Mucosa of rectum (tissue), 2 donors: ENCODE results near the gene LRRC4.

Experiments used
- H3K27ac ChIP-seq, 2 donors: one replicate each; pipeline ENCODE4 v1.7.0; 2013; ENCODE audit warnings: inconsistent platforms in 2 of 2, low read depth in 2 of 2, low read length in 2 of 2
- H3K27me3 ChIP-seq, 2 donors: one replicate each; pipeline ENCODE4 v1.7.0; 2013; ENCODE audit warnings: low read length in 2 of 2; ENCODE audit not compliant: control insufficient read depth in 2 of 2, insufficient read depth in 2 of 2
- H3K36me3 ChIP-seq, 2 donors: one replicate each; pipeline ENCODE4 v1.7.0; 2013; ENCODE audit warnings: low read length in 2 of 2; ENCODE audit not compliant: control insufficient read depth in 2 of 2, insufficient read depth in 2 of 2
- H3K4me1 ChIP-seq, 2 donors: one replicate each; pipeline ENCODE4 v1.7.0; 2013; ENCODE audit warnings: low read length in 2 of 2, mild to moderate bottlenecking in 1 of 2; ENCODE audit not compliant: control insufficient read depth in 2 of 2, insufficient read depth in 2 of 2
- H3K4me3 ChIP-seq, 2 donors: one replicate each; pipeline ENCODE4 v1.7.0; 2013; ENCODE audit warnings: low read length in 2 of 2
- H3K9ac ChIP-seq, 2 donors: one replicate each; pipeline ENCODE4 v1.7.0; 2013; ENCODE audit warnings: low read length in 2 of 2, low read depth in 1 of 2, mild to moderate bottlenecking in 1 of 2
- H3K9me3 ChIP-seq, 2 donors: one replicate each; pipeline ENCODE4 v1.7.0; 2013; ENCODE audit warnings: low read length in 2 of 2; ENCODE audit not compliant: control insufficient read depth in 2 of 2
- donor health status: healthy.
- donor health status: Normal muscosa, but diverticular disease.

LRRC4 gene

GRCh38 chr7:128044064-128044463, 12.8 kb upstream of the LRRC4 start:
- no peak overlapping the region for H3K9ac ChIP-seq
- H3K27me3 ChIP-seq = no peaks in the 10 kb centered on the region
- peaks cover 2 to 5% of the 10 kb centered on the region in 2 donors for H3K4me1 ChIP-seq
- no peak overlapping the region for H3K4me3 ChIP-seq
- no peak overlapping the region for H3K27ac ChIP-seq
- H3K36me3 ChIP-seq = peaks cover 0 to 4% of the 10 kb centered on the region in 2 donors
- no peaks in the 10 kb centered on the region for H3K9me3 ChIP-seq

- H3K9me3 ChIP-seq = no peaks in the 10 kb centered on the region
- no peak overlapping the region for H3K27ac ChIP-seq
- H3K9ac ChIP-seq = no peak overlapping the region
- peaks cover 2 to 5% of the 10 kb centered on the region in 2 donors for H3K4me1 ChIP-seq
- peaks cover 0 to 4% of the 10 kb centered on the region in 2 donors for H3K36me3 ChIP-seq
- H3K4me3 ChIP-seq = no peak overlapping the region
- H3K27me3 ChIP-seq = no peaks in the 10 kb centered on the region
Measured at GRCh38 chr7:128042012-128042411, 10.8 kb upstream of the LRRC4 start.

GRCh38 chr7:128041203-128041602, 10.0 kb upstream of the LRRC4 start:
- H3K36me3 ChIP-seq = peaks cover 0 to 4% of the 10 kb centered on the region in 2 donors
- peaks cover 2 to 5% of the 10 kb centered on the region in 2 donors for H3K4me1 ChIP-seq
- no peak overlapping the region for H3K27ac ChIP-seq
- no peaks in the 10 kb centered on the region for H3K27me3 ChIP-seq
- no peak overlapping the region for H3K9ac ChIP-seq
- H3K4me3 ChIP-seq = no peak overlapping the region
- no peaks in the 10 kb centered on the region for H3K9me3 ChIP-seq

GRCh38 chr7:128040205-128040604, 9.0 kb upstream of the LRRC4 start:
- Histone ChIP-seq H3K27me3 (no peaks in the 10 kb centered on the region), H3K4me1 (peaks cover 2 to 5% of the 10 kb centered on the region in 2 donors), H3K27ac (no peak overlapping the region), H3K9ac (no peak overlapping the region), H3K4me3 (no peak overlapping the region), H3K9me3 (no peaks in the 10 kb centered on the region), H3K36me3 (peaks cover 0 to 4% of the 10 kb centered on the region in 2 donors)

- H3K4me1 ChIP-seq = peaks cover 2 to 5% of the 10 kb centered on the region in 2 donors
- H3K27ac ChIP-seq = no peak overlapping the region
- no peak overlapping the region for H3K9ac ChIP-seq
- no peaks in the 10 kb centered on the region for H3K27me3 ChIP-seq
- H3K36me3 ChIP-seq = peaks cover 0 to 4% of the 10 kb centered on the region in 2 donors
- H3K9me3 ChIP-seq = no peaks in the 10 kb centered on the region
- H3K4me3 ChIP-seq = no peak overlapping the region
Measured at GRCh38 chr7:128039544-128039953, 8.3 kb upstream of the LRRC4 start.

GRCh38 chr7:128037880-128038619, 6.8 kb upstream of the LRRC4 start:
- H3K36me3 ChIP-seq = no peaks in the 10 kb centered on the region
- H3K9ac ChIP-seq = no peak overlapping the region

GRCh38 chr7:128037081-128037480, 5.8 kb upstream of the LRRC4 start:
- H3K27ac ChIP-seq = no peak overlapping the region
- peaks cover 4 to 5% of the 10 kb centered on the region in 2 donors for H3K27me3 ChIP-seq
- H3K4me3 ChIP-seq = no peak overlapping the region
- H3K9me3 ChIP-seq = no peaks in the 10 kb centered on the region
- H3K36me3 ChIP-seq = no peaks in the 10 kb centered on the region
- no peak overlapping the region for H3K9ac ChIP-seq
- peaks cover 0 to 5% of the 10 kb centered on the region in 2 donors for H3K4me1 ChIP-seq

More at GRCh38 chr7:128037880-128038619, 6.8 kb upstream of the LRRC4 start:
- H3K27ac ChIP-seq = no peak overlapping the region
- H3K27me3 ChIP-seq = peaks cover 0 to 3% of the 10 kb centered on the region in 2 donors
- no peak overlapping the region for H3K4me3 ChIP-seq
- no peaks in the 10 kb centered on the region for H3K9me3 ChIP-seq
- H3K4me1 ChIP-seq = peaks cover 0 to 5% of the 10 kb centered on the region in 2 donors

GRCh38 chr7:128036226-128036940, 5.1 kb upstream of the LRRC4 start:
- Histone ChIP-seq H3K9ac (no peak overlapping the region), H3K4me3 (no peak overlapping the region), H3K36me3 (no peaks in the 10 kb centered on the region), H3K27me3 (peaks cover 4 to 5% of the 10 kb centered on the region in 2 donors), H3K9me3 (no peaks in the 10 kb centered on the region), H3K4me1 (peaks cover 0 to 5% of the 10 kb centered on the region in 2 donors), H3K27ac (no peak overlapping the region)

- peaks cover 4 to 5% of the 10 kb centered on the region in 2 donors for H3K27me3 ChIP-seq
- peaks cover 0 to 5% of the 10 kb centered on the region in 2 donors for H3K4me1 ChIP-seq
- no peak overlapping the region for H3K9ac ChIP-seq
- H3K9me3 ChIP-seq = no peaks in the 10 kb centered on the region
- H3K4me3 ChIP-seq = no peak overlapping the region
- H3K27ac ChIP-seq = no peak overlapping the region
- no peaks in the 10 kb centered on the region for H3K36me3 ChIP-seq
Measured at GRCh38 chr7:128035712-128036111, 4.5 kb upstream of the LRRC4 start.

GRCh38 chr7:128034825-128035224, 3.6 kb upstream of the LRRC4 start:
- H3K4me1 ChIP-seq = peaks cover 0 to 6% of the 10 kb centered on the region in 2 donors
- H3K4me3 ChIP-seq = no peak overlapping the region
- H3K9ac ChIP-seq = no peak overlapping the region
- peaks cover 5 to 10% of the 10 kb centered on the region in 2 donors for H3K27me3 ChIP-seq
- H3K27ac ChIP-seq = no peak overlapping the region
- no peaks in the 10 kb centered on the region for H3K9me3 ChIP-seq
- no peaks in the 10 kb centered on the region for H3K36me3 ChIP-seq
